Measurements from ENCODE around the gene SPTBN2.

Gene SPTBN2

DNA sequence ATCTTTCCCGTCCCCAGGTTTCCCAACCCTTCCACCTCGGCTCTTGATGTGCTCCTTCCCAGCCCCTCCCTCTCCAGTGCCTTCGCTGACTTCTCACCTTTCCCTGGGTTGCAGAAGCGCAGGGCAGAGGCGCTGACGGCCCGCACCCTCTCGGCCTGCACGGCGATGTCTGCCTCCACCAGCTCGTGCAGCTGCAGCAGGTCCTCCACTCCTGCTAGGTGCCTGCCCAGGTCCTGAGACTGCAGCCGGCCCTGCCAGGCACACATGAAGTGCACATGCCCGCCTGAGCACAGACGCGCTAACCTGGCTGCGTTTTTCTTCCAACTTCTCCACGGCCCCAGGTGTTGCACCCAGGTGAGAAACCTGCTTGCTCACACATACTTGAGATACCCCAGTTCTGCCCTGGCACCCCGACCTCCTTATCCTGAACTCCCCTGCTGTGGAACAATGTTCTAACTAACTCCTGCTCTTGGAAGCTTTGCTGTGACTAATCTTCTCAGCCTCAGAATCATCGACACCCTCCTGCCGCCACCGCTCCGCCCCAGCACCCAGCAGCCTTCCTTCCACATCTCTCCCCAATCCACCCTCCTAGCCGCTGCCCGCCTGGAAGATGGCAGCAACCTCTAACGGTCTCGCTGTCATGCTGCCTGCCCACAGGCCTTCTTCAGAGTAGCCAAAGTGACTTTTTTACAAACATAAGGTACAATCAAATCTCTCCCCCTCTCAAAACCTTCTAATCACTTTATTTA, 23.3 kb downstream of the SPTBN2 start:
- H3K4me3 ChIP-seq (ENCODE audit: control insufficient read depth, low read depth, low read length), result no peak overlapping the region
- TF ChIP-seq, protein P1, sequence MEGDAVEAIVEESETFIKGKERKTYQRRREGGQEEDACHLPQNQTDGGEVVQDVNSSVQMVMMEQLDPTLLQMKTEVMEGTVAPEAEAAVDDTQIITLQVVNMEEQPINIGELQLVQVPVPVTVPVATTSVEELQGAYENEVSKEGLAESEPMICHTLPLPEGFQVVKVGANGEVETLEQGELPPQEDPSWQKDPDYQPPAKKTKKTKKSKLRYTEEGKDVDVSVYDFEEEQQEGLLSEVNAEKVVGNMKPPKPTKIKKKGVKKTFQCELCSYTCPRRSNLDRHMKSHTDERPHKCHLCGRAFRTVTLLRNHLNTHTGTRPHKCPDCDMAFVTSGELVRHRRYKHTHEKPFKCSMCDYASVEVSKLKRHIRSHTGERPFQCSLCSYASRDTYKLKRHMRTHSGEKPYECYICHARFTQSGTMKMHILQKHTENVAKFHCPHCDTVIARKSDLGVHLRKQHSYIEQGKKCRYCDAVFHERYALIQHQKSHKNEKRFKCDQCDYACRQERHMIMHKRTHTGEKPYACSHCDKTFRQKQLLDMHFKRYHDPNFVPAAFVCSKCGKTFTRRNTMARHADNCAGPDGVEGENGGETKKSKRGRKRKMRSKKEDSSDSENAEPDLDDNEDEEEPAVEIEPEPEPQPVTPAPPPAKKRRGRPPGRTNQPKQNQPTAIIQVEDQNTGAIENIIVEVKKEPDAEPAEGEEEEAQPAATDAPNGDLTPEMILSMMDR (IDR thresholded peaks at IDR 0.05; ENCODE audit: control insufficient read depth, insufficient read depth, low read depth, low read length, missing control alignments), result no peak
- DNase-seq (ENCODE audit: low read depth), result no peak

DNA sequence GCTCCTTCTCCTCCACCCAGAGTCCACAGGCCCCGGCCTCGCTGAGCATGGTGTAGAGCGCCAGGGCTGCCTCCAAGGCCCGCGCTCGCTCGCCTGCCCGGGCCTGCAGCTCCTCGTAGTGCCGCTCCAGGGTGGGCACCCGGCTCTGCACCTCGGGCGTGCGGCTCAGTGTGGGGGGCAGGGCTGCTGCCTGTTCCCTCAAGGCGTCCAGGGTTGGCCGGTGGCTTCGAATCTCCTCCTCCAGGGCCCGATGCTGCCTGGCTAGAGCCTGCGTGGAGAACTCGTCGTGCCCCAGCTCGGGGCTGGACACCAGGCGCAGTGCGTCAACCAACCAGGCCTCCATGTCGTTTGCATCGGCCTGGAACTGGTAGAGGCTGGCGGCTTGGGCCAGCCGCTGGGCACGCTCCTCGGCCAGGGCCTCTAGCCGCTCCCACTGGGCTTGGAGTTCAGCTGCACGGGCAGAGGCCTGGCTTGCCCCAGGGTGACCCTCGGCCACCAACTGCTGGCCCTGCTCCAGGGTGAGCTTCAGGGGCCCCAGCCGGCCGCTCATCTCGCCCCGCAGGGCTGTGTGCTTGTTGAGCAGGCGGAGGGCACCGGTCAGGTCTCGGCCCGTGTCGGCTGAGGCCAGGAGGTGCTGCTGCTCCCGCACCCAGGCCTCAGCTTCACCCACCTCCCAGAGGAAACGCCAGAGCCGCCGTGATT, 24.2 kb downstream of the SPTBN2 start:
- DNase-seq (ENCODE audit: low read depth), result no peak
- H3K4me3 ChIP-seq (ENCODE audit: control insufficient read depth, low read depth, low read length), result no peak overlapping the region
- TF ChIP-seq, protein P1 (IDR thresholded peaks at IDR 0.05; ENCODE audit: control insufficient read depth, insufficient read depth, low read depth, low read length, missing control alignments), result no peak

DNA sequence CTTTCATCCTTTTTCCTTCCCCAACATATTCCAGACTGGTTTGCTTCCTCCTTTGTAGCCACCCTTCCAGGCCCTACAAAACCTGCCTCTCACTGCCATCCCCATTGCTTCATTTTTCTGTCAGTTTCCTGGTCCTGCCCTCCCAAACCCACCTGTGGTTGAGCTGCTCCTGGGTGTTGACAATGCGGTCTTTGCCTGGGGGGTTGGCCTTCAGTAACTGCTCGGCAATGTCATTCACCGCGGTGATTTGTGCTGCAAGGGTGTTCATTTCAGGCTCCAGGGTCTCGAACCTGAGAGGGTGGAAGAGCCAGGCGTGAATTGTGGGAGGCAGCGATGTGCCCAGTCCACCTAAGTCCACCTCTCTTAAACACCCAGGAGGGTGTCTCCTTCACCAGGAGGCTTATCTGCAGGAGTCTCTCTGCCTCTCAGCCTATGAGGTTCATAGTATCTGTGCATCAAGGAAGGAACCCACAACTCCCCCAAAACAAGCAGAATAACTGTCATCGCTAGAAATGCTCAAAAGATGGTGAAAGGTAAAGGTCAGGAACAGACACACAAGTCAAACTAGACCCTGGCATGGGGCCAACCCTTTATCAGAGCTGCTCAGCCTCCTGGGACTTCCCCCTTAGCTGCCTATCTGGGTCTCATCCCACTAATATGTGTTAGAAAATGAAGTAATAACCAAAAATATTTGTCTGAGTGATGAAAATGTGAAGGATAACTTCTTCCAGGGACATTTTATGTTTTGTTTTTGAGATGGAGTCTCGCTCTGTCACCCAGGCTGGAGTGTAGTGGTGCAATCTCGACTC, 27.4 kb downstream of the SPTBN2 start:
- DNase-seq (ENCODE audit: low read depth), result no peak
- H3K4me3 ChIP-seq (ENCODE audit: control insufficient read depth, low read depth, low read length), result no peak overlapping the region
- TF ChIP-seq, protein P1 (IDR thresholded peaks at IDR 0.05; ENCODE audit: control insufficient read depth, insufficient read depth, low read depth, low read length, missing control alignments), result no peak

DNA sequence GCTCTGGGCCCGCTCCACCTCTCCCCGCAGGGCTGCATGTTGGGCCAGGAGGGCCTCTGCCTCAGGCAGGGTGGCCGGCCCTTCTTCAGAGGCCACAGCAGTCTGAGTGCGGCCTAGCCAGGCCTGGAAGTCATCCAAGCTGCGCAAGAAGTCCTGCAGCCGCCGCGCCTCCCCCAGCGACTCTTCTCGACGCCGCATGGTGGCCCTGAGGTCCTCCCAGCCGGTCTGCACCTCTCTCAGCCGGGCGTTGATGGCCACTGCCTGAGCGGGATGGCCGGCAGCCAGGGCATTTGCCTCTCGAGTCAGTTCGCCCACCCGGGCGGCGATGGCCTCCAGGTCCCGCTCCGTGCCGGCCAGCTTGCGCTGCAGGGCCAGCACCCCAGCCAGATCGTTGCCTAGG, 28.3 kb downstream of the SPTBN2 start:
- H3K4me3 ChIP-seq (ENCODE audit: control insufficient read depth, low read depth, low read length), result no peak overlapping the region
- no peak for DNase-seq (ENCODE audit: low read depth)
- TF ChIP-seq, protein P1 (IDR thresholded peaks at IDR 0.05; ENCODE audit: control insufficient read depth, insufficient read depth, low read depth, low read length, missing control alignments), result no peak

DNA sequence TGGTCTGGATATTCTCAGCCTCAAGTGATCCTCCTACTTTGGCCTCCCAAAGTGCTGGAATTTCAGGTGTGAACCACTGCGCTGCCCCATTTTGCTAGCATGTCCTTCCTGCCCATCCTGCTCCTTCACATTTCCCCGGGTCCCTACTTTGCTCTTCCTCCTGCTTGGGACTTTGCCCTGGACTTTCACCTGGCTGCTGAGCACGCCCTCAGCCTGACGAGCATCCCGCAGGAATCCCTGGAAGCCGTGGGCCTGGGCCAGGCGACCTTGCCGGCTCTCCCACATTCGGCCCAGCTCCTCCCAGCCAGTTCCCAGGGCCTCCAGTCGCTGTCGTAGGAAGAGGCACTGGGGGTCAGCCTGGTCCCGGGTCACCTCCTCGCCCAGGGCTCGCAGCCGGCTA, 28.7 kb downstream of the SPTBN2 start:
- TF ChIP-seq, protein P1 (IDR thresholded peaks at IDR 0.05; ENCODE audit: control insufficient read depth, insufficient read depth, low read depth, low read length, missing control alignments), result no peak
- H3K4me3 ChIP-seq (ENCODE audit: control insufficient read depth, low read depth, low read length), result no peak overlapping the region

DNA sequence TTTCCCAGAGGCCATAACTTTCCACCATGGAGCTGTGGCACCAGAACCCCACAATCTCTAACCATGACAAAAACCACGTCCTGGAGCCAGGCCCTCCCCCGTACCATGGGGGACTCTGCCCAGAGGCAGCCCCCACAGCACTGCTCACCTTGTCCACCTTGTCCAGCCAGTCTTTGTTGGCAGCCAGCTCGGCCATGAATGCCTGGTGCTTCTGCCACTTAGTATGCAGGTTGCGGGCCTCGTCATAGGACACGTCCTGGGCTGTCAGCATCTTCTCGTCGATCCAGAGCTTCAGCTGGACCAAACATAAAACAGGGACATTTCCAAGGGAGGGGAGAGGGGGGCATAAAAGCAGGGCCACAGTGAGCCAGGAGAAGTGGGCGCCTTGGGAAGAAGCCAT, 30.5 kb downstream of the SPTBN2 start:
- no peak overlapping the region for H3K4me3 ChIP-seq (ENCODE audit: control insufficient read depth, low read depth, low read length)
- no peak for DNase-seq (ENCODE audit: low read depth)
- TF ChIP-seq, protein P1 (IDR thresholded peaks at IDR 0.05; ENCODE audit: control insufficient read depth, insufficient read depth, low read depth, low read length, missing control alignments), result no peak

More for the DNA sequence above, 28.7 kb downstream of the SPTBN2 start:
- DNase-seq (ENCODE audit: low read depth), result no peak

All from AG09309 (cell line).